ENCODE results near the gene CHRNG.
A peak's percentile ranks its signal among the peaks of the same experiment; 100 is the strongest.

The CHRNG gene

GRCh38 chr2:232523682-232524597 is 15.6 kb upstream of the CHRNG start (continued):
- TF ChIP-seq ZNF335 (tag by site-specific recombination; conservative IDR thresholded peaks at IDR 0.05) (peak; percentile 87), SETDB1 (IDR thresholded peaks at IDR 0.05; ENCODE audit: insufficient read length, low read length) (no peak), SCRT2 (tag by site-specific recombination; IDR thresholded peaks at IDR 0.05) (peak; percentile 53), MEIS1 (CRISPR knock-in tag; IDR thresholded peaks at IDR 0.05; ENCODE audit: borderline replicate concordance) (no peak), IKZF3 (tag by site-specific recombination; IDR thresholded peaks at IDR 0.05) (no peak; the same call in 1 of the 2 replicates), ZNF184 (tag by site-specific recombination; IDR thresholded peaks at IDR 0.05) (no peak), ZBTB48 (tag by site-specific recombination; IDR thresholded peaks at IDR 0.05) (peak; percentile 53; the same call in 1 of the 2 replicates), ZNF18 (tag by site-specific recombination; IDR thresholded peaks at IDR 0.05) (no peak), ZNF623 (tag by site-specific recombination; IDR thresholded peaks at IDR 0.05) (no peak), ZNF302 (tag by site-specific recombination; IDR thresholded peaks at IDR 0.05; ENCODE audit: low read depth) (no peak), ZNF626 (tag by site-specific recombination; IDR thresholded peaks at IDR 0.05) (no peak), ZNF48 (tag by site-specific recombination; IDR thresholded peaks at IDR 0.05) (no peak), ZNF311 (tag by site-specific recombination; IDR thresholded peaks at IDR 0.05; ENCODE audit: borderline replicate concordance) (no peak), ZNF248 (tag by site-specific recombination; IDR thresholded peaks at IDR 0.05) (no peak), GLI2 (tag by site-specific recombination; IDR thresholded peaks at IDR 0.05; ENCODE audit: borderline replicate concordance, low read depth) (no peak), ZNF747 (tag by site-specific recombination; IDR thresholded peaks at IDR 0.05) (no peak), ZNF140 (tag by site-specific recombination; IDR thresholded peaks at IDR 0.05) (no peak), ZNF146 (tag by site-specific recombination; IDR thresholded peaks at IDR 0.05) (no peak), ZNF571 (tag by site-specific recombination; IDR thresholded peaks at IDR 0.05) (no peak), ZFP3 (tag by site-specific recombination; IDR thresholded peaks at IDR 0.05; ENCODE audit: low read depth) (no peak), YY1 (tag by site-specific recombination; IDR thresholded peaks at IDR 0.05) (no peak), ZNF558 (tag by site-specific recombination; IDR thresholded peaks at IDR 0.05) (no peak), AEBP2 (tag by site-specific recombination; IDR thresholded peaks at IDR 0.05; ENCODE audit: borderline replicate concordance) (no peak), ZNF654 (tag by site-specific recombination; IDR thresholded peaks at IDR 0.05; ENCODE audit: low read depth) (peak; percentile 18; the same call in 1 of the 2 replicates), ZNF600 (tag by site-specific recombination; IDR thresholded peaks at IDR 0.05) (peak; percentile 96), KLF16 (tag by site-specific recombination; IDR thresholded peaks at IDR 0.05) (no peak), ZNF596 (tag by site-specific recombination; IDR thresholded peaks at IDR 0.05) (no peak), HOXC10 (CRISPR knock-in tag; IDR thresholded peaks at IDR 0.05) (no peak), ZNF549 (tag by site-specific recombination; IDR thresholded peaks at IDR 0.05) (no peak)
- TF ChIP-seq, protein P1, sequence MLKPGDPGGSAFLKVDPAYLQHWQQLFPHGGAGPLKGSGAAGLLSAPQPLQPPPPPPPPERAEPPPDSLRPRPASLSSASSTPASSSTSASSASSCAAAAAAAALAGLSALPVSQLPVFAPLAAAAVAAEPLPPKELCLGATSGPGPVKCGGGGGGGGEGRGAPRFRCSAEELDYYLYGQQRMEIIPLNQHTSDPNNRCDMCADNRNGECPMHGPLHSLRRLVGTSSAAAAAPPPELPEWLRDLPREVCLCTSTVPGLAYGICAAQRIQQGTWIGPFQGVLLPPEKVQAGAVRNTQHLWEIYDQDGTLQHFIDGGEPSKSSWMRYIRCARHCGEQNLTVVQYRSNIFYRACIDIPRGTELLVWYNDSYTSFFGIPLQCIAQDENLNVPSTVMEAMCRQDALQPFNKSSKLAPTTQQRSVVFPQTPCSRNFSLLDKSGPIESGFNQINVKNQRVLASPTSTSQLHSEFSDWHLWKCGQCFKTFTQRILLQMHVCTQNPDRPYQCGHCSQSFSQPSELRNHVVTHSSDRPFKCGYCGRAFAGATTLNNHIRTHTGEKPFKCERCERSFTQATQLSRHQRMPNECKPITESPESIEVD (tag by site-specific recombination; IDR thresholded peaks at IDR 0.05): no peak
- TF ChIP-seq, protein P2, sequence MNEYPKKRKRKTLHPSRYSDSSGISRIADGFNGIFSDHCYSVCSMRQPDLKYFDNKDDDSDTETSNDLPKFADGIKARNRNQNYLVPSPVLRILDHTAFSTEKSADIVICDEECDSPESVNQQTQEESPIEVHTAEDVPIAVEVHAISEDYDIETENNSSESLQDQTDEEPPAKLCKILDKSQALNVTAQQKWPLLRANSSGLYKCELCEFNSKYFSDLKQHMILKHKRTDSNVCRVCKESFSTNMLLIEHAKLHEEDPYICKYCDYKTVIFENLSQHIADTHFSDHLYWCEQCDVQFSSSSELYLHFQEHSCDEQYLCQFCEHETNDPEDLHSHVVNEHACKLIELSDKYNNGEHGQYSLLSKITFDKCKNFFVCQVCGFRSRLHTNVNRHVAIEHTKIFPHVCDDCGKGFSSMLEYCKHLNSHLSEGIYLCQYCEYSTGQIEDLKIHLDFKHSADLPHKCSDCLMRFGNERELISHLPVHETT (tag by site-specific recombination; IDR thresholded peaks at IDR 0.05): no peak
- TF ChIP-seq, protein P3, sequence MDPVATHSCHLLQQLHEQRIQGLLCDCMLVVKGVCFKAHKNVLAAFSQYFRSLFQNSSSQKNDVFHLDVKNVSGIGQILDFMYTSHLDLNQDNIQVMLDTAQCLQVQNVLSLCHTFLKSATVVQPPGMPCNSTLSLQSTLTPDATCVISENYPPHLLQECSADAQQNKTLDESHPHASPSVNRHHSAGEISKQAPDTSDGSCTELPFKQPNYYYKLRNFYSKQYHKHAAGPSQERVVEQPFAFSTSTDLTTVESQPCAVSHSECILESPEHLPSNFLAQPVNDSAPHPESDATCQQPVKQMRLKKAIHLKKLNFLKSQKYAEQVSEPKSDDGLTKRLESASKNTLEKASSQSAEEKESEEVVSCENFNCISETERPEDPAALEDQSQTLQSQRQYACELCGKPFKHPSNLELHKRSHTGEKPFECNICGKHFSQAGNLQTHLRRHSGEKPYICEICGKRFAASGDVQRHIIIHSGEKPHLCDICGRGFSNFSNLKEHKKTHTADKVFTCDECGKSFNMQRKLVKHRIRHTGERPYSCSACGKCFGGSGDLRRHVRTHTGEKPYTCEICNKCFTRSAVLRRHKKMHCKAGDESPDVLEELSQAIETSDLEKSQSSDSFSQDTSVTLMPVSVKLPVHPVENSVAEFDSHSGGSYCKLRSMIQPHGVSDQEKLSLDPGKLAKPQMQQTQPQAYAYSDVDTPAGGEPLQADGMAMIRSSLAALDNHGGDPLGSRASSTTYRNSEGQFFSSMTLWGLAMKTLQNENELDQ (tag by site-specific recombination; IDR thresholded peaks at IDR 0.05; ENCODE audit: low read depth): no peak
